Measurements from ENCODE around the gene DPEP3.

The DPEP3 gene

GRCh38 chr16:67928561-67929364 lies 51.5 kb downstream of the DPEP3 start:
- DNase-seq, result peak; percentile 68

- DNase-seq, result no peak
Measured at GRCh38 chr16:67928147-67928546, 52.2 kb downstream of the DPEP3 start.

- DNase-seq, result no peak
Measured at GRCh38 chr16:67927131-67927941, 53.0 kb downstream of the DPEP3 start.

GRCh38 chr16:67926181-67926750 lies 54.0 kb downstream of the DPEP3 start:
- peak; percentile 85 for DNase-seq

Data from NCI-H1436 (cell line).